A549 (cell line): Measurements from ENCODE around the gene MRPL30.

Experiments
- CHD2 ChIP-seq: fragments of 150-350 bp; IDR thresholded peaks from 2 replicates; pipeline ENCODE4 v1.6.1; 2014; ENCODE audit warnings: low read length; ENCODE audit not compliant: partially characterized antibody
- CHD4 ChIP-seq: fragments of 200-600 bp; sonication (generic); IDR thresholded peaks from 2 replicates; pipeline ENCODE4 v1.6.1; 2016; ENCODE audit warnings: antibody characterized with exemption, mild to moderate bottlenecking, borderline replicate concordance
- EP300 ChIP-seq, 2 experiments: fragments of >200 bp; sonication (Bioruptor Twin); formaldehyde crosslinking; IDR thresholded peaks; 2 replicates in 1 of 2; 3 replicates in 1 of 2; pipeline ENCODE4 v1.6.1; 2016 to 2017
- ESRRA ChIP-seq: fragments of 150-350 bp; IDR thresholded peaks from 2 replicates; pipeline ENCODE4 v1.6.1; 2014; ENCODE audit warnings: mild to moderate bottlenecking, low read length, borderline replicate concordance
- JUNB ChIP-seq: fragments of >200 bp; sonication (Bioruptor Twin); formaldehyde crosslinking; IDR thresholded peaks from 2 replicates; pipeline ENCODE4 v1.6.1; 2016
- KDM1A ChIP-seq: fragments of 200-600 bp; sonication (generic); IDR thresholded peaks from 2 replicates; pipeline ENCODE4 v1.6.1; 2016; ENCODE audit warnings: low read depth, mild to moderate bottlenecking
- MAFK ChIP-seq: fragments of 450-650 bp; IDR thresholded peaks from 2 replicates; pipeline ENCODE4 v1.6.1; 2014; ENCODE audit not compliant: partially characterized antibody
- POLR2A ChIP-seq: IDR thresholded peaks from 2 replicates; pipeline ENCODE4 v1.6.1; 2012; ENCODE audit warnings: mild to moderate bottlenecking, low read length
- POLR2AphosphoS2 ChIP-seq: conservative IDR thresholded peaks from 2 replicates; pipeline ENCODE4 v1.6.1; 2012; ENCODE audit warnings: low read length, improper control_type of control experiment, inconsistent platforms
- RAD21 ChIP-seq, 2 experiments: fragments of >200 bp in 1 of 2; sonication (Bioruptor Twin) in 1 of 2; formaldehyde crosslinking in 1 of 2; IDR thresholded peaks in 1 of 2; conservative IDR thresholded peaks in 1 of 2; 2 replicates in 1 of 2; 3 replicates in 1 of 2; pipeline ENCODE4 v1.6.1; 2012 to 2018; ENCODE audit warnings: inconsistent platforms in 1 of 2
- TF ChIP-seq, protein P1 (sequence below): fragments of >200 bp; sonication (Bioruptor Twin); formaldehyde crosslinking; IDR thresholded peaks from 3 replicates; pipeline ENCODE4 v1.5.1; 2016
- TF ChIP-seq, protein P2 (sequence below): IDR thresholded peaks from 2 replicates; pipeline ENCODE4 v1.6.1; 2012
- TF ChIP-seq, protein P3 (sequence below): IDR thresholded peaks from 2 replicates; pipeline ENCODE4 v1.6.1; 2012

DNA sequence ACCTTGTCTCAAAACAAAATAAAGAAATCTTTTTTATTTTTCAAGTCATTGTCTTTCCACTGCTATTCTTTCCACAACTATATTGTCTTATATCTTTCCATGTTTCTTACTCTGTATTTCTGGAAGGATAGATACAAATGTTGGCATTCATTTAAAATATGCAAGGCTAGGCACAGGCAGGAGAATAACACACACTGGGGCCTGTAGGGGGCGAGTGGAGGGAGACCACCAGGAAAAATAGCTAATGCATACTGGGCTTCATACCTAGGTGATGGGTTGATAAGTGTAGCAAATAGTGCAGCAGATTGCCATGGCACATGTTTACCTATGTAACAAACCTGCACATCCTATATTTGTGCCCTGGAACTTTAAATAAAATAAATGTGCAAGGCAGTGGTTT, 9.6 kb downstream of the MRPL30 start:
- TF ChIP-seq, protein P1, sequence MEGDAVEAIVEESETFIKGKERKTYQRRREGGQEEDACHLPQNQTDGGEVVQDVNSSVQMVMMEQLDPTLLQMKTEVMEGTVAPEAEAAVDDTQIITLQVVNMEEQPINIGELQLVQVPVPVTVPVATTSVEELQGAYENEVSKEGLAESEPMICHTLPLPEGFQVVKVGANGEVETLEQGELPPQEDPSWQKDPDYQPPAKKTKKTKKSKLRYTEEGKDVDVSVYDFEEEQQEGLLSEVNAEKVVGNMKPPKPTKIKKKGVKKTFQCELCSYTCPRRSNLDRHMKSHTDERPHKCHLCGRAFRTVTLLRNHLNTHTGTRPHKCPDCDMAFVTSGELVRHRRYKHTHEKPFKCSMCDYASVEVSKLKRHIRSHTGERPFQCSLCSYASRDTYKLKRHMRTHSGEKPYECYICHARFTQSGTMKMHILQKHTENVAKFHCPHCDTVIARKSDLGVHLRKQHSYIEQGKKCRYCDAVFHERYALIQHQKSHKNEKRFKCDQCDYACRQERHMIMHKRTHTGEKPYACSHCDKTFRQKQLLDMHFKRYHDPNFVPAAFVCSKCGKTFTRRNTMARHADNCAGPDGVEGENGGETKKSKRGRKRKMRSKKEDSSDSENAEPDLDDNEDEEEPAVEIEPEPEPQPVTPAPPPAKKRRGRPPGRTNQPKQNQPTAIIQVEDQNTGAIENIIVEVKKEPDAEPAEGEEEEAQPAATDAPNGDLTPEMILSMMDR, result no peak
- no peak for TF ChIP-seq CHD2
- TF ChIP-seq CHD4, result no peak
- TF ChIP-seq POLR2A, result no peak
- no peak for TF ChIP-seq MAFK
- TF ChIP-seq, protein P2, sequence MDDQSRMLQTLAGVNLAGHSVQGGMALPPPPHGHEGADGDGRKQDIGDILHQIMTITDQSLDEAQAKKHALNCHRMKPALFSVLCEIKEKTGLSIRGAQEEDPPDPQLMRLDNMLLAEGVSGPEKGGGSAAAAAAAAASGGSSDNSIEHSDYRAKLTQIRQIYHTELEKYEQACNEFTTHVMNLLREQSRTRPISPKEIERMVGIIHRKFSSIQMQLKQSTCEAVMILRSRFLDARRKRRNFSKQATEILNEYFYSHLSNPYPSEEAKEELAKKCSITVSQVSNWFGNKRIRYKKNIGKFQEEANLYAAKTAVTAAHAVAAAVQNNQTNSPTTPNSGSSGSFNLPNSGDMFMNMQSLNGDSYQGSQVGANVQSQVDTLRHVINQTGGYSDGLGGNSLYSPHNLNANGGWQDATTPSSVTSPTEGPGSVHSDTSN, result no peak
- TF ChIP-seq, protein P3, sequence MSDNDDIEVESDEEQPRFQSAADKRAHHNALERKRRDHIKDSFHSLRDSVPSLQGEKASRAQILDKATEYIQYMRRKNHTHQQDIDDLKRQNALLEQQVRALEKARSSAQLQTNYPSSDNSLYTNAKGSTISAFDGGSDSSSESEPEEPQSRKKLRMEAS, result no peak
- TF ChIP-seq JUNB, result no peak
- TF ChIP-seq POLR2AphosphoS2, result no peak
- TF ChIP-seq RAD21 (conservative IDR thresholded peaks at IDR 0.05 in 1 of 2, IDR thresholded peaks at IDR 0.05 in 1 of 2), result no peak
- no peak for TF ChIP-seq ESRRA
- no peak for TF ChIP-seq EP300 (IDR thresholded peaks at IDR 0.05)
- no peak for TF ChIP-seq KDM1A
